Measurements from ENCODE around the gene BCL11B.

The BCL11B gene

GRCh38 chr14:99183716-99184115 lies 88.3 kb downstream of the BCL11B start:
- Histone ChIP-seq H3K9me3 (ENCODE audit: control insufficient read depth, insufficient read depth, low read length) (no peaks in the 10 kb centered on the region), H3K9ac (ENCODE audit: low read depth, low read length) (no peak overlapping the region), H3K4me3 (ENCODE audit: low read depth, low read length) (no peak overlapping the region), H3K27me3 (ENCODE audit: control insufficient read depth, insufficient read depth, low read length) (no peaks in the 10 kb centered on the region), H3K36me3 (ENCODE audit: control insufficient read depth, insufficient read depth, low read length) (no peaks in the 10 kb centered on the region), H3K4me1 (ENCODE audit: control insufficient read depth, insufficient read depth, low read length) (peaks cover 4% of the 10 kb centered on the region)

GRCh38 chr14:99183311-99183710 lies 88.7 kb downstream of the BCL11B start:
- H3K36me3 ChIP-seq (ENCODE audit: control insufficient read depth, insufficient read depth, low read length): no peaks in the 10 kb centered on the region
- H3K9ac ChIP-seq (ENCODE audit: low read depth, low read length): no peak overlapping the region
- peaks cover 6% of the 10 kb centered on the region for H3K4me1 ChIP-seq (ENCODE audit: control insufficient read depth, insufficient read depth, low read length)
- no peaks in the 10 kb centered on the region for H3K27me3 ChIP-seq (ENCODE audit: control insufficient read depth, insufficient read depth, low read length)
- no peaks in the 10 kb centered on the region for H3K9me3 ChIP-seq (ENCODE audit: control insufficient read depth, insufficient read depth, low read length)
- no peak overlapping the region for H3K4me3 ChIP-seq (ENCODE audit: low read depth, low read length)

- H3K27me3 ChIP-seq (ENCODE audit: control insufficient read depth, insufficient read depth, low read length): no peaks in the 10 kb centered on the region
Measured at GRCh38 chr14:99182548-99183250, 89.3 kb downstream of the BCL11B start.

GRCh38 chr14:99181804-99182520 lies 90.0 kb downstream of the BCL11B start:
- peaks cover 4% of the 10 kb centered on the region for H3K4me1 ChIP-seq (ENCODE audit: control insufficient read depth, insufficient read depth, low read length)
- no peak overlapping the region for H3K9ac ChIP-seq (ENCODE audit: low read depth, low read length)
- no peak overlapping the region for H3K4me3 ChIP-seq (ENCODE audit: low read depth, low read length)
- H3K9me3 ChIP-seq (ENCODE audit: control insufficient read depth, insufficient read depth, low read length): no peaks in the 10 kb centered on the region
- H3K27me3 ChIP-seq (ENCODE audit: control insufficient read depth, insufficient read depth, low read length): no peaks in the 10 kb centered on the region
- H3K36me3 ChIP-seq (ENCODE audit: control insufficient read depth, insufficient read depth, low read length): no peaks in the 10 kb centered on the region

More at GRCh38 chr14:99182548-99183250, 89.3 kb downstream of the BCL11B start:
- Histone ChIP-seq H3K9me3 (ENCODE audit: control insufficient read depth, insufficient read depth, low read length) (no peaks in the 10 kb centered on the region), H3K4me1 (ENCODE audit: control insufficient read depth, insufficient read depth, low read length) (peaks cover 4% of the 10 kb centered on the region), H3K36me3 (ENCODE audit: control insufficient read depth, insufficient read depth, low read length) (no peaks in the 10 kb centered on the region), H3K4me3 (ENCODE audit: low read depth, low read length) (no peak overlapping the region), H3K9ac (ENCODE audit: low read depth, low read length) (no peak overlapping the region)

GRCh38 chr14:99181241-99181640 lies 90.8 kb downstream of the BCL11B start:
- no peaks in the 10 kb centered on the region for H3K36me3 ChIP-seq (ENCODE audit: control insufficient read depth, insufficient read depth, low read length)
- H3K4me3 ChIP-seq (ENCODE audit: low read depth, low read length): no peak overlapping the region
- no peaks in the 10 kb centered on the region for H3K27me3 ChIP-seq (ENCODE audit: control insufficient read depth, insufficient read depth, low read length)
- no peaks in the 10 kb centered on the region for H3K9me3 ChIP-seq (ENCODE audit: control insufficient read depth, insufficient read depth, low read length)
- no peak overlapping the region for H3K9ac ChIP-seq (ENCODE audit: low read depth, low read length)
- H3K4me1 ChIP-seq (ENCODE audit: control insufficient read depth, insufficient read depth, low read length): peaks cover 4% of the 10 kb centered on the region

- Histone ChIP-seq H3K27me3 (ENCODE audit: control insufficient read depth, insufficient read depth, low read length) (no peaks in the 10 kb centered on the region), H3K36me3 (ENCODE audit: control insufficient read depth, insufficient read depth, low read length) (peaks cover 4% of the 10 kb centered on the region), H3K9ac (ENCODE audit: low read depth, low read length) (no peak overlapping the region), H3K4me3 (ENCODE audit: low read depth, low read length) (no peak overlapping the region), H3K4me1 (ENCODE audit: control insufficient read depth, insufficient read depth, low read length) (peaks cover 4% of the 10 kb centered on the region), H3K9me3 (ENCODE audit: control insufficient read depth, insufficient read depth, low read length) (no peaks in the 10 kb centered on the region)
Measured at GRCh38 chr14:99179946-99180345, 92.1 kb downstream of the BCL11B start.

- Histone ChIP-seq H3K4me3 (ENCODE audit: low read depth, low read length) (no peak overlapping the region), H3K9me3 (ENCODE audit: control insufficient read depth, insufficient read depth, low read length) (no peaks in the 10 kb centered on the region), H3K36me3 (ENCODE audit: control insufficient read depth, insufficient read depth, low read length) (peaks cover 4% of the 10 kb centered on the region), H3K27me3 (ENCODE audit: control insufficient read depth, insufficient read depth, low read length) (no peaks in the 10 kb centered on the region), H3K4me1 (ENCODE audit: control insufficient read depth, insufficient read depth, low read length) (peaks cover 4% of the 10 kb centered on the region), H3K9ac (ENCODE audit: low read depth, low read length) (no peak overlapping the region)
Measured at GRCh38 chr14:99179506-99179905, 92.5 kb downstream of the BCL11B start.

- Histone ChIP-seq H3K9ac (ENCODE audit: low read depth, low read length) (no peak overlapping the region), H3K4me3 (ENCODE audit: low read depth, low read length) (no peak overlapping the region), H3K36me3 (ENCODE audit: control insufficient read depth, insufficient read depth, low read length) (peaks cover 7% of the 10 kb centered on the region), H3K27me3 (ENCODE audit: control insufficient read depth, insufficient read depth, low read length) (no peaks in the 10 kb centered on the region), H3K9me3 (ENCODE audit: control insufficient read depth, insufficient read depth, low read length) (no peaks in the 10 kb centered on the region), H3K4me1 (ENCODE audit: control insufficient read depth, insufficient read depth, low read length) (peaks cover 4% of the 10 kb centered on the region)
Measured at GRCh38 chr14:99177886-99178835, 93.8 kb downstream of the BCL11B start.

GRCh38 chr14:99177046-99177655 lies 94.8 kb downstream of the BCL11B start:
- H3K36me3 ChIP-seq (ENCODE audit: control insufficient read depth, insufficient read depth, low read length): peaks cover 7% of the 10 kb centered on the region

GRCh38 chr14:99176156-99176945 lies 95.6 kb downstream of the BCL11B start:
- Histone ChIP-seq H3K9ac (ENCODE audit: low read depth, low read length) (no peak overlapping the region), H3K27me3 (ENCODE audit: control insufficient read depth, insufficient read depth, low read length) (no peaks in the 10 kb centered on the region), H3K4me3 (ENCODE audit: low read depth, low read length) (no peak overlapping the region), H3K9me3 (ENCODE audit: control insufficient read depth, insufficient read depth, low read length) (no peaks in the 10 kb centered on the region), H3K4me1 (ENCODE audit: control insufficient read depth, insufficient read depth, low read length) (peaks cover 5% of the 10 kb centered on the region), H3K36me3 (ENCODE audit: control insufficient read depth, insufficient read depth, low read length) (peaks cover 7% of the 10 kb centered on the region)

More at GRCh38 chr14:99177046-99177655, 94.8 kb downstream of the BCL11B start:
- no peak overlapping the region for H3K9ac ChIP-seq (ENCODE audit: low read depth, low read length)
- no peaks in the 10 kb centered on the region for H3K9me3 ChIP-seq (ENCODE audit: control insufficient read depth, insufficient read depth, low read length)
- no peak overlapping the region for H3K4me3 ChIP-seq (ENCODE audit: low read depth, low read length)
- H3K4me1 ChIP-seq (ENCODE audit: control insufficient read depth, insufficient read depth, low read length): peaks cover 5% of the 10 kb centered on the region
- no peaks in the 10 kb centered on the region for H3K27me3 ChIP-seq (ENCODE audit: control insufficient read depth, insufficient read depth, low read length)
